DND-41 (cell line): ENCODE measurements around the gene UGT1A6.

ENCODE experiments used
- EZH2 ChIP-seq: IDR thresholded peaks from 3 replicates; pipeline ENCODE4 v1.6.1; 2012; ENCODE audit warnings: borderline replicate concordance, low read depth, mild to moderate bottlenecking, moderate library complexity, low read length, inconsistent platforms; ENCODE audit not compliant: severe bottlenecking
- TF ChIP-seq, protein P1 (sequence below): IDR thresholded peaks from 2 replicates; pipeline ENCODE4 v1.5.1; 2012; ENCODE audit warnings: borderline replicate concordance, low read length, moderate library complexity, mild to moderate bottlenecking; ENCODE audit not compliant: poor library complexity, severe bottlenecking; ENCODE audit errors: extremely low read depth

DNA sequence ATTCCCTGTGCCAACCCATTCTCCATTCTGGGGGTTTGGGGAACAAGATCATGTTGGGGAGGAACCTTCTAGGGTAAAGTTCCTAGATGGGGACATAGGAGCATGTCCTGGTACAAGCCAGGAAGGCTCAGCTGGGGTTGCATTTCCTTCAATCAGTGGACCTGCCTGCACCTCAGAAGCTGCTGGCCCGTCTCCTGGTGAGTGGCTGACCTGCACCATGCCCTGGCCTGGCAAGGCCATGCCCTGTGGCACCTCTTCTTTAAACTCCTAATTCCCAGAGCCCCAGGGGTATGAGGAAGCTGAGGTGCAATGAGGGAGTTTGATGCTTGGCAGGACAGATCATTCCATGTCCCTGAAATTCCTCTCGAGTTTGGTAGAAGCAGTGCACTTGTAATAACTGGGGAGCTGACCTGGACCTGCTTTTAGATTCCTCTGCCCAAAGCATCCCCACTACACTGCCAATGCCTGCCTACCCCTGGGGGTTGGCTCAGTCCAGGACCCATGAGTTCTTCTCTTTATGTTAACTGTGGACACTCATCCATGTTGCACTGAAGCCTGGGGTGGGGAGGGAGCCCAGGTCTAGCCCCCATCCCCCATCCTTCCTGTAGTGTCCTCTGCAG lies 110.7 kb downstream of the UGT1A6 start:
- TF ChIP-seq, protein P1, sequence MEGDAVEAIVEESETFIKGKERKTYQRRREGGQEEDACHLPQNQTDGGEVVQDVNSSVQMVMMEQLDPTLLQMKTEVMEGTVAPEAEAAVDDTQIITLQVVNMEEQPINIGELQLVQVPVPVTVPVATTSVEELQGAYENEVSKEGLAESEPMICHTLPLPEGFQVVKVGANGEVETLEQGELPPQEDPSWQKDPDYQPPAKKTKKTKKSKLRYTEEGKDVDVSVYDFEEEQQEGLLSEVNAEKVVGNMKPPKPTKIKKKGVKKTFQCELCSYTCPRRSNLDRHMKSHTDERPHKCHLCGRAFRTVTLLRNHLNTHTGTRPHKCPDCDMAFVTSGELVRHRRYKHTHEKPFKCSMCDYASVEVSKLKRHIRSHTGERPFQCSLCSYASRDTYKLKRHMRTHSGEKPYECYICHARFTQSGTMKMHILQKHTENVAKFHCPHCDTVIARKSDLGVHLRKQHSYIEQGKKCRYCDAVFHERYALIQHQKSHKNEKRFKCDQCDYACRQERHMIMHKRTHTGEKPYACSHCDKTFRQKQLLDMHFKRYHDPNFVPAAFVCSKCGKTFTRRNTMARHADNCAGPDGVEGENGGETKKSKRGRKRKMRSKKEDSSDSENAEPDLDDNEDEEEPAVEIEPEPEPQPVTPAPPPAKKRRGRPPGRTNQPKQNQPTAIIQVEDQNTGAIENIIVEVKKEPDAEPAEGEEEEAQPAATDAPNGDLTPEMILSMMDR, result no peak
- TF ChIP-seq EZH2, result no peak
